PC-9 (cell line): ENCODE data around the gene ROS1.

Experiments
- EZH2 ChIP-seq: fragments of 200-600 bp; sonication (generic); IDR thresholded peaks from 2 replicates; pipeline ENCODE4 v1.8.0; 2017; ENCODE audit warnings: antibody characterized with exemption, low read depth
- TF ChIP-seq, protein P1 (sequence below): fragments of 200-600 bp; sonication (generic); conservative IDR thresholded peaks from 2 replicates; pipeline ENCODE4 v1.6.1; 2017; ENCODE audit warnings: mixed run types, antibody characterized with exemption, mild to moderate bottlenecking, moderate library complexity

DNA sequence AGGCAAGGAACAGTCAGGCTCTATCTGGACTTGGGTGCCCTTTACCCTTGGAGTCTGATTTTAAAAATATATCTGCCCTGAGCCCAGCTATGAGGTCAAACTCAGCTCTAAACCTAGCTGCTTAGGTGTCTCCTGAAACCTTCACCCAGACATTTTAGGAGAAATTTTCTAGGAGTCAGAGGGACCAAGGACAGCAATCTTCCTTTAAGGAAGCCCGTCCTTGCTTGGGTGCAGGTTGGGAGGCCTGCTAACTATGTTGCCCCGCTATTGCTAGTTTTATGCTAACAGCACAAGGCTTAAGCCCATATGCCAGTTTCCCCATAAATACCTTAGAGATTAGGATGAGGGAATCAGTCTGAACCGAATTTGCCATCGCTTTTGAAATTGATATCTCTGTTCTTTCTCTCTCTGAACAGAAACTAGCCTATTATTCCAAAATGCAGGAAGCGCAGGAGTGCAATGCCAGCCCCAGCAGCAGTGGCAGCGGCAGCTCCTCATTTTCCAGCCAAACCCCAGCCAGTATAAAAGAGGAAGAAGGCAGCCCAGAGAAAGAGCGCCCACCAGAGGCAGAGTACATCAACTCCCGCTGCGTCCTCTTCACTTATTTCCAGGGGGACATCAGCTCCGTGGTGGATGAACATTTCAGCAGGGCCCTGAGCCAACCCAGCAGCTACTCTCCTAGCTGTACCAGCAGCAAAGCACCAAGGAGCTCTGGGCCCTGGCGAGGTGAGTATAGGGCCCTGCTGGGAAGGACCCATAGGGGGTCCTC lies 157.8 kb downstream of the ROS1 start:
- TF ChIP-seq, protein P1, sequence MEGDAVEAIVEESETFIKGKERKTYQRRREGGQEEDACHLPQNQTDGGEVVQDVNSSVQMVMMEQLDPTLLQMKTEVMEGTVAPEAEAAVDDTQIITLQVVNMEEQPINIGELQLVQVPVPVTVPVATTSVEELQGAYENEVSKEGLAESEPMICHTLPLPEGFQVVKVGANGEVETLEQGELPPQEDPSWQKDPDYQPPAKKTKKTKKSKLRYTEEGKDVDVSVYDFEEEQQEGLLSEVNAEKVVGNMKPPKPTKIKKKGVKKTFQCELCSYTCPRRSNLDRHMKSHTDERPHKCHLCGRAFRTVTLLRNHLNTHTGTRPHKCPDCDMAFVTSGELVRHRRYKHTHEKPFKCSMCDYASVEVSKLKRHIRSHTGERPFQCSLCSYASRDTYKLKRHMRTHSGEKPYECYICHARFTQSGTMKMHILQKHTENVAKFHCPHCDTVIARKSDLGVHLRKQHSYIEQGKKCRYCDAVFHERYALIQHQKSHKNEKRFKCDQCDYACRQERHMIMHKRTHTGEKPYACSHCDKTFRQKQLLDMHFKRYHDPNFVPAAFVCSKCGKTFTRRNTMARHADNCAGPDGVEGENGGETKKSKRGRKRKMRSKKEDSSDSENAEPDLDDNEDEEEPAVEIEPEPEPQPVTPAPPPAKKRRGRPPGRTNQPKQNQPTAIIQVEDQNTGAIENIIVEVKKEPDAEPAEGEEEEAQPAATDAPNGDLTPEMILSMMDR = no peak
- TF ChIP-seq EZH2 = no peak
